H1 (cell line): ENCODE results near the gene STRN. TPM values are rescaled to one million over a fixed set of nuclear protein-coding genes. Genes with fewer than 3 reads are reported as not detected.

Experiments
- CTCF ChIA-PET: fragments of 300-600 bp; sonication (Branson Sonifier 250); formaldehyde crosslinking; loops from one replicate; lab custom pipeline; 2021; ENCODE audit not compliant: partially characterized antibody; lab: Charles Lee
- POLR2A ChIA-PET: fragments of 300-600 bp; sonication (Branson Sonifier 250); formaldehyde crosslinking; loops from one replicate; lab custom pipeline; 2021; ENCODE audit warnings: inconsistent platforms; ENCODE audit not compliant: partially characterized antibody; lab: Charles Lee
- DNase-seq, 2 experiments: peaks; one replicate each; pipeline versions ENCODE4 v3.0.0 to v3.0.0-alpha.2; 2010 to 2022; ENCODE audit warnings: low spot score in 2 of 2, low read depth in 1 of 2, mixed read lengths in 1 of 2
- FAIRE-seq: peaks from 2 replicates; lab custom pipeline; 2011; peaks lifted over from hg19 to GRCh38; lab: Jason Lieb, UNC
- H2AFZ ChIP-seq: 2 replicates; pipeline ENCODE4 v1.8.1; 2012; ENCODE audit warnings: low read length, inconsistent platforms
- H2AK5ac ChIP-seq: 2 replicates; pipeline ENCODE4 v1.6.1; 2013; ENCODE audit warnings: low read depth, low read length
- H2BK120ac ChIP-seq: replicated peaks from 2 replicates; pipeline ENCODE3; 2013; ENCODE audit warnings: low read depth, low read length, inconsistent platforms
- H2BK12ac ChIP-seq: 2 replicates; pipeline ENCODE4 v1.6.1; 2013; ENCODE audit warnings: low read depth, low read length
- H2BK15ac ChIP-seq: 2 replicates; pipeline ENCODE4 v1.6.1; 2013; ENCODE audit warnings: low read length
- H2BK20ac ChIP-seq: 2 replicates; pipeline ENCODE4 v1.6.1; 2013; ENCODE audit warnings: low read length
- H2BK5ac ChIP-seq: 2 replicates; pipeline ENCODE4 v1.6.1; 2013; ENCODE audit warnings: low read depth, low read length
- H3K14ac ChIP-seq: 2 replicates; pipeline ENCODE4 v1.6.1; 2013; ENCODE audit warnings: inconsistent platforms; ENCODE audit not compliant: insufficient read length
- H3K18ac ChIP-seq: 2 replicates; pipeline ENCODE4 v1.6.1; 2013; ENCODE audit warnings: low read length; ENCODE audit errors: extremely low read depth
- H3K23ac ChIP-seq: 2 replicates; pipeline ENCODE4 v1.6.1; 2013; ENCODE audit warnings: inconsistent platforms; ENCODE audit not compliant: insufficient read length
- H3K23me2 ChIP-seq: 2 replicates; pipeline ENCODE4 v1.6.1; 2013; ENCODE audit warnings: low read depth, low read length
- H3K27ac ChIP-seq: 2 replicates; pipeline ENCODE4 v1.6.1; 2011; ENCODE audit warnings: low read depth, low read length, inconsistent platforms
- H3K27me3 ChIP-seq, 4 experiments: replicated peaks in 1 of 4; 1 replicate in 1 of 4; 2 replicates in 3 of 4; pipeline versions ENCODE4 v1.6.1 to v1.8.1; 2011 to 2013; ENCODE audit warnings: low read length in 3 of 4, mild to moderate bottlenecking in 3 of 4, inconsistent platforms in 2 of 4, mixed read lengths in 2 of 4, moderate library complexity in 1 of 4; ENCODE audit not compliant: control insufficient read depth in 3 of 4, insufficient read depth in 3 of 4; ENCODE audit errors: extremely low read depth in 1 of 4
- H3K36me3 ChIP-seq, 4 experiments: 2 replicates each; pipeline versions ENCODE4 v1.6.1 to v1.8.1; 2011 to 2013; ENCODE audit warnings: mild to moderate bottlenecking in 4 of 4, low read length in 3 of 4, moderate library complexity in 2 of 4, control low read depth in 1 of 4, inconsistent platforms in 1 of 4; ENCODE audit not compliant: insufficient read depth in 4 of 4, control insufficient read depth in 2 of 4
- H3K4ac ChIP-seq: replicated peaks from 2 replicates; pipeline ENCODE3; 2013; ENCODE audit warnings: low read length, low read depth, mixed read lengths, inconsistent platforms; ENCODE audit not compliant: insufficient read length
- H3K4me1 ChIP-seq, 4 experiments: replicated peaks in 1 of 4; 1 replicate in 1 of 4; 2 replicates in 3 of 4; pipeline versions ENCODE4 v1.6.1 to v1.8.1; 2011 to 2013; ENCODE audit warnings: low read length in 3 of 4, inconsistent platforms in 2 of 4, mixed read lengths in 1 of 4; ENCODE audit not compliant: insufficient read depth in 4 of 4, control insufficient read depth in 3 of 4
- H3K4me2 ChIP-seq, 2 experiments: 2 replicates each; pipeline versions ENCODE4 v1.6.1 to v1.8.1; 2011 to 2013; ENCODE audit warnings: low read depth in 2 of 2, low read length in 2 of 2, control low read depth in 1 of 2, inconsistent platforms in 1 of 2, mild to moderate bottlenecking in 1 of 2; ENCODE audit not compliant: insufficient read depth in 1 of 2
- H3K4me3 ChIP-seq, 4 experiments: fragments of 200-600, 300-600 bp in 1 of 4; sonication (generic), shearing (Covaris generic), sonication (Bioruptor Twin) in 1 of 4; 2 replicates each; pipeline versions ENCODE4 v1.5.1 to v1.8.1; 2011 to 2016; ENCODE audit warnings: low read length in 4 of 4, low read depth in 3 of 4, control low read depth in 2 of 4, inconsistent platforms in 2 of 4, mild to moderate bottlenecking in 2 of 4, mixed read lengths in 1 of 4, moderate library complexity in 1 of 4; ENCODE audit not compliant: insufficient read depth in 2 of 4; ENCODE audit errors: extremely low read depth in 1 of 4
- H3K56ac ChIP-seq: replicated peaks from 2 replicates; pipeline ENCODE3; 2013; ENCODE audit warnings: low read depth, mild to moderate bottlenecking, mixed read lengths, low read length, inconsistent platforms; ENCODE audit not compliant: insufficient read length
- H3K79me1 ChIP-seq: 2 replicates; pipeline ENCODE4 v1.6.1; 2013; ENCODE audit warnings: low read depth, low read length, control low read depth
- H3K79me2 ChIP-seq, 2 experiments: 2 replicates each; pipeline versions ENCODE4 v1.6.1 to v1.8.1; 2012 to 2013; ENCODE audit warnings: low read length in 2 of 2, mild to moderate bottlenecking in 2 of 2, inconsistent platforms in 1 of 2; ENCODE audit not compliant: insufficient read depth in 2 of 2, control insufficient read depth in 1 of 2
- H3K9ac ChIP-seq, 4 experiments: replicated peaks in 1 of 4; 1 replicate in 1 of 4; 2 replicates in 3 of 4; pipeline versions ENCODE4 v1.6.1 to v1.8.1; 2011 to 2013; ENCODE audit warnings: low read depth in 3 of 4, low read length in 3 of 4, control low read depth in 2 of 4, mild to moderate bottlenecking in 2 of 4, moderate library complexity in 2 of 4, inconsistent platforms in 1 of 4; ENCODE audit errors: extremely low read depth in 1 of 4
- H3K9me3 ChIP-seq, 2 experiments: 2 replicates each; pipeline versions ENCODE4 v1.6.1 to v1.8.1; 2012 to 2013; ENCODE audit warnings: mild to moderate bottlenecking in 2 of 2, moderate library complexity in 2 of 2, control low read depth in 1 of 2, inconsistent platforms in 1 of 2, low read depth in 1 of 2, low read length in 1 of 2, mixed read lengths in 1 of 2; ENCODE audit not compliant: insufficient read depth in 2 of 2
- H4K20me1 ChIP-seq, 2 experiments: replicated peaks in 1 of 2; 2 replicates each; pipeline versions ENCODE3 to v1.8.1; 2011 to 2013; ENCODE audit warnings: inconsistent platforms in 2 of 2, low read length in 2 of 2, mild to moderate bottlenecking in 1 of 2; ENCODE audit not compliant: insufficient read depth in 2 of 2, control insufficient read depth in 1 of 2
- H4K5ac ChIP-seq: 2 replicates; pipeline ENCODE4 v1.6.1; 2013; ENCODE audit warnings: low read length, low read depth, mixed read lengths, inconsistent platforms; ENCODE audit not compliant: insufficient read length
- H4K8ac ChIP-seq: 2 replicates; pipeline ENCODE4 v1.8.0; 2013; ENCODE audit warnings: mild to moderate bottlenecking, moderate library complexity, low read length, inconsistent platforms; ENCODE audit not compliant: insufficient read depth; ENCODE audit errors: extremely low read depth
- H4K91ac ChIP-seq: replicated peaks from 2 replicates; pipeline ENCODE3; 2013; ENCODE audit warnings: low read length, mixed read lengths, inconsistent platforms; ENCODE audit not compliant: insufficient read length
- ASH2L ChIP-seq: fragments of 200-600, 300-600 bp; sonication (generic); IDR thresholded peaks from one replicate; pipeline ENCODE4 v1.7.1; 2017; ENCODE audit warnings: low read length
- E2F6 ChIP-seq: IDR thresholded peaks from 2 replicates; pipeline ENCODE4 v1.6.1; 2012; ENCODE audit warnings: inconsistent platforms
- HDAC2 ChIP-seq, 2 experiments: fragments of 300-600 bp in 1 of 2; sonication (generic) in 1 of 2; IDR thresholded peaks; 2 replicates each; pipeline ENCODE4 v1.6.1; 2011 to 2012; ENCODE audit warnings: low read depth in 2 of 2, low read length in 2 of 2, mild to moderate bottlenecking in 2 of 2, moderate library complexity in 2 of 2, borderline replicate concordance in 1 of 2, inconsistent platforms in 1 of 2
- JUN ChIP-seq: IDR thresholded peaks from 2 replicates; pipeline ENCODE4 v1.6.1; 2011; ENCODE audit warnings: low read depth, mild to moderate bottlenecking, improper control_type of control experiment, low read length
- KDM4A ChIP-seq: IDR thresholded peaks from one replicate; pipeline ENCODE4 v1.7.1; 2012; ENCODE audit warnings: low read depth, mild to moderate bottlenecking, moderate library complexity, low read length, inconsistent platforms; ENCODE audit not compliant: severe bottlenecking
- POLR2A ChIP-seq, 2 experiments: IDR thresholded peaks; 1 replicate in 1 of 2; 2 replicates in 1 of 2; pipeline ENCODE4 v1.6.1; 2011; ENCODE audit warnings: low read depth in 2 of 2, low read length in 2 of 2, mild to moderate bottlenecking in 2 of 2; ENCODE audit errors: control extremely low read depth in 1 of 2
- SIX5 ChIP-seq: IDR thresholded peaks from 2 replicates; pipeline ENCODE4 v1.6.1; 2011; ENCODE audit warnings: mild to moderate bottlenecking, low read depth, low read length
- SUZ12 ChIP-seq: fragments of 200-600 bp; sonication (generic); IDR thresholded peaks from 2 replicates; pipeline ENCODE4 v1.6.1; 2012; ENCODE audit warnings: mild to moderate bottlenecking, inconsistent platforms, low read length, moderate library complexity, mixed read lengths
- TEAD4 ChIP-seq: IDR thresholded peaks from 2 replicates; pipeline ENCODE4 v1.6.1; 2012; ENCODE audit warnings: low read depth, low read length, inconsistent platforms, mixed read lengths
- ZNF274 ChIP-seq: IDR thresholded peaks from 2 replicates; pipeline ENCODE4 v1.7.0; 2012; ENCODE audit warnings: low read length, borderline replicate concordance; ENCODE audit errors: extremely low read depth
- WGBS, 2 experiments: shearing (Covaris generic) in 1 of 2; methylation state at CpG; one replicate each; pipeline versions ENCODE4 v1.1.6 to v1.1.7; 2013 to 2015; ENCODE audit warnings: low lambda C conversion rate in 2 of 2, mixed read lengths in 2 of 2, inconsistent platforms in 1 of 2, low coverage in 1 of 2, missing lambda C conversion rate in 1 of 2; ENCODE audit not compliant: insufficient replicate concordance in 2 of 2, insufficient coverage in 1 of 2, insufficient read length in 1 of 2; ENCODE audit errors: extremely low coverage in 1 of 2, missing lambda C conversion rate in 1 of 2; 5-methylcytosine and 5-hydroxymethylcytosine counted together
- polyA plus RNA-seq, 7 experiments: library from polyadenylated mRNA; depleted of rRNA in 3 of 7; stranded (reverse) in 5 of 7; unstranded in 2 of 7; fragments of >200 nt in 5 of 7; fragments of 200-250 nt in 2 of 7; gene quantifications; 1 replicate in 5 of 7; 2 replicates in 1 of 7; 4 replicates in 1 of 7; pipeline versions ENCODE4 v1.2.1 to v1.2.3, GENCODE V29; 2011 to 2013; ENCODE audit warnings: missing spikeins in 2 of 7, mixed read lengths in 2 of 7
- total RNA-seq: library from RNA; stranded (reverse); fragmentation: NEBNext Ultra II Directional; extraction: Animal tissue kit (Norgen Biotek cat#: 25700); gene quantifications from 2 replicates; pipeline ENCODE4 v1.2.1, GENCODE V29; 2021

The STRN gene
- total and polyA plus RNA-seq, 2 of the 8 experiments (the other 6 are each of a cell fraction or from before 2014, with no cell fraction given) = 8.3 to 47.0 TPM

GRCh38 chr2:36952748-36953197 is 13.6 kb downstream of the STRN start:
- Histone ChIP-seq H3K4me2 (peak overlapping the region; percentile 2 to 17; a peak in 3 of 4 replicates), H3K4me1 (peaks cover 3 to 14% (median 12%) of the 10 kb centered on the region in 4 experiments), H3K9ac (no peak overlapping the region), H2AFZ (no peak overlapping the region), H2BK5ac (no peak overlapping the region), H3K23me2 (no peaks in the 10 kb centered on the region; the same call in 1 of the 2 replicates), H4K20me1 (peaks cover 0 to 5% of the 10 kb centered on the region in 2 experiments), H3K18ac (no peak overlapping the region), H2BK12ac (no peak overlapping the region), H3K14ac (no peak overlapping the region), H3K36me3 (no peaks in the 10 kb centered on the region), H2BK120ac (no peak overlapping the region), H3K23ac (no peak overlapping the region), H4K91ac (no peak overlapping the region), H2AK5ac (no peak overlapping the region), H3K4ac (no peak overlapping the region), H2BK15ac (no peak overlapping the region), H3K27ac (no peak overlapping the region), H4K8ac (no peak overlapping the region), H3K4me3 (no peak overlapping the region), H4K5ac (no peak overlapping the region), H2BK20ac (no peak overlapping the region), H3K9me3 (no peaks in the 10 kb centered on the region), H3K79me2 (peaks cover 5 to 84% of the 10 kb centered on the region in 2 experiments; a peak in 3 of 4 replicates), H3K27me3 (no peaks in the 10 kb centered on the region), H3K79me1 (0 out of 2 replicates have a peak, but pooled peaks cover 2% of the 10 kb centered on the region), H3K56ac (no peak overlapping the region)
- ChIA-PET POLR2A (interaction anchor here (2.2 kb wide), 1 partner anchor 10 kb away, joined by 9 read pairs; no protein-coding TSS in a partner anchor), CTCF (interaction anchor here (0.6 to 1.8 kb wide), 3 partner anchors 10 to 164 kb away, joined by 3 read pairs; no protein-coding TSS in a partner anchor)
- no peak for FAIRE-seq
- WGBS, 2 experiments = 81% methylated on average over 3 of the region's 3 CpGs; no CpG with 5 or more reads in 1 of the 2 experiments
- TF ChIP-seq TEAD4 = no peak
- no peak for TF ChIP-seq KDM4A
- TF ChIP-seq SIX5 = no peak
- no peak for TF ChIP-seq ASH2L
- TF ChIP-seq E2F6 = no peak
- no peak for TF ChIP-seq SUZ12
- no peak for TF ChIP-seq ZNF274
- TF ChIP-seq POLR2A (IDR thresholded peaks at IDR 0.05; ENCODE audit: control extremely low read depth in 1 of 2, low read depth in 2 of 2, low read length in 2 of 2) = no peak
- no peak for TF ChIP-seq JUN
- TF ChIP-seq HDAC2 (IDR thresholded peaks at IDR 0.05; ENCODE audit: borderline replicate concordance in 1 of 2, low read depth in 2 of 2, low read length in 2 of 2) = no peak
- TF ChIP-seq, all 59 proteins: peak for 0
- DNase-seq = no peak
